G401.6 (cell line): Measurements from ENCODE around the gene UBE2U.

Experiments used
- FAIRE-seq: peaks from 2 replicates; lab custom pipeline; 2012; peaks lifted over from hg19 to GRCh38; lab: Jason Lieb, UNC

Gene UBE2U, protein sequence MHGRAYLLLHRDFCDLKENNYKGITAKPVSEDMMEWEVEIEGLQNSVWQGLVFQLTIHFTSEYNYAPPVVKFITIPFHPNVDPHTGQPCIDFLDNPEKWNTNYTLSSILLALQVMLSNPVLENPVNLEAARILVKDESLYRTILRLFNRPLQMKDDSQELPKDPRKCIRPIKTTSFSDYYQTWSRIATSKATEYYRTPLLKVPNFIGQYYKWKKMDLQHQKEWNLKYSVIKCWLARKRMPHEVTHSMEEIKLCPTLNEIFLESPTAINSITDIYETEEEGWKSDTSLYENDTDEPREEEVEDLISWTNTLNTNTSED

DNA sequence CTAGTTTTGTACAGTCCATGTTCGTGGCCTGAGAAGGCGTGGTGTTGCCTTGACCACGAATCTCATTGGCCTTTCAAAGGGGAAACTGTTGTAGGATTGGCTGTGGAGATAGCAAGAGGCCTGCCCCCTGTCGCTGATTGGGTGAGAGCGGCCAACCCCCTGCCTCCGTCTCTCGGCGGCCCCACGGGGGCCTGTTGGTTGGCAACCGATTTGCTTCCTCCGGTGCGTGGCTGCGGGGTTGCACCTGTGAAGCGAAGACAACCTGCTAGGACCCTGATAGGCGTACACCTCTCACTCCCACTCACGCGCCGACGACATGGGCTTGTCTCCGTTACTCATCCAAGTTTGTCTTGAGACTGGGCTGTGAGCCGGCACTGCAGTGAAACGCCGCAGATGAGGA, at the start of gene UBE2U:
TSS of gene UBE2U (plus strand) at position 204 of the 400 bp plus-strand sequence. CDS start 428 bp downstream, outside the sequence.
- no peak for FAIRE-seq

DNA sequence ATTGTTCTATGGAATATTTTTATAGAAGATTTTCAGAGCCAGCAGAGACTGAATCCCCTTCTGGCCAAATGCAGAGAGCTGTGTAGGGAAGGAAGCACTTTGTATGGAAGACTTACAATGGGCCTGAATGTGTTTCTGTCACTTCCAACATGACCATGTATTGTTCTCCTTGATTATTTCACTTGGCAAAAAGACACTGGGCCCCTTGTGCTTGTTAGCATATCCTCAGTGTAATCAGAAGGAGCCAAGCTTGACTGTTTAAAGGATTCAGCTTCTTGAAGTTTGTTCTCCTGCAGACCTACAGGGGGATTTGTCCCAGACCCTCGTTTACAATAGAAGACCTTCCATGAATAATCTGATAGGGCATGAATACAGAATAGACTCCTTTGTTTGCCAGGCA, 48.1 kb upstream of the UBE2U start:
- FAIRE-seq: no peak

DNA sequence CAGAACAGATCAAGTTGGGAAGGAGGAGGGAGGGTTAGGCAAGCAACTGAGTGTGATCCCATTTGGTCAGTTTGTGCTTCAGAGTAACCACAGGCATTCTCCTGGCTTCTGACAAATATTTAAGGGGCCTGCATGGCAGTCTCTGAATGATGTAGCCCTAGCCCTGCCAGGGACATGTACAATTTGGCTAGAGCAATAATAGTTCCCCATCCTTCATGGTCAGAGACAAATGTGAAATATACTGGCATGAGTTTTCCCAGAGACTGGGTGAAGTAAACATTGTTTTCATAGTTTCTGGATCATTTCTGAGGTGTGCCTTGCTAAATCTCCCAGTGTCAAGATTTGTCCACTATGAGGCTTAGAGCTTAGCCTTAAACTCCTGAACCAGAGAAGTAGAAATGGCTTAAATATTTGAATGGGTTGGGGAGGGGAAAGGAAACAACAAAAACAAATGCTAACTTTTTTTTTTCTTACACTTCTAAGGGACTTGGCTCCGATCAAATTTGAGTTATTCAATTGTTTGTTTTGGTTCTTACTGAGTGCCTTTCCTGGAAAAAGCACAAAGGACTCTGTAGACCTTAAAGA, 42.0 kb upstream of the UBE2U start:
- FAIRE-seq: no peak

DNA sequence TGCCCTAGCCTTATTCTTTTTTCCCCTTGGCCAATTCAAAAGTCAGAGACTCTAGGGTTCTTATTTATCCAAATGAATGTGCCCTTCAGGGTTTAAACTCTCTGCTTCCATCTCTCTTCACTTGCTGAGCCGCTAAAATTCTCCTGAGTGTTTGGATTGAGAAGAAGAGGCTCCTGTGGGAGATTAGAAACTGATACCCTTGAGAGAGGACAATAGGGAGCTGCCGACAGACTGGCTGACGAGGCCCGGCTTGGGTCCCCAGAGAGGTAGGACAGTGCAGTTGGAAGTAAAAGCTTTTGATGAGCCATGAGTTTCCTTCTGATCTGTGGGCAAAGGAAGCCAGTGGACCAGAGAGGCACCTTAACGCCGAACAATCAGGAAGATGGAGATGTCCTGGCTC, 41.3 kb upstream of the UBE2U start:
- FAIRE-seq: no peak

DNA sequence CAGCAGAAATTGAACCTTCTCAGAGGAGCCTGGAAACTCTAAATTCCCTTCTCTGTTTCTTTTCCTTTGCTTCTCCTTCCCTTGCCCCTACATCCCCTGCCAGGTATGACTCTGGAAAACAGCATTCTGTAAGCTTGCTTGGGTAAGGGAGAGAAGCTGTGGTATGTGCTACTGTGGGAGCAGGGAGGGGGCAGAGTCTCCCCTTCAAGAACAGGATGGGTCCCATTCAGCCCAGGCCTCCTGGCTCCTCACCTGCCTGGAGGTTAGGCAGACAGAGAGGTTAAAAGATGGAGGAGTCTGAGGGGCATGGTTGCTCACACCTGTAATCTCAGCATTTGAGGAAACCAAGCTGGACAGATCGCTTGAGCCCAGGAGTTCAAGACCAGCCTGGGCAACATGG, 40.6 kb upstream of the UBE2U start:
- no peak for FAIRE-seq

DNA sequence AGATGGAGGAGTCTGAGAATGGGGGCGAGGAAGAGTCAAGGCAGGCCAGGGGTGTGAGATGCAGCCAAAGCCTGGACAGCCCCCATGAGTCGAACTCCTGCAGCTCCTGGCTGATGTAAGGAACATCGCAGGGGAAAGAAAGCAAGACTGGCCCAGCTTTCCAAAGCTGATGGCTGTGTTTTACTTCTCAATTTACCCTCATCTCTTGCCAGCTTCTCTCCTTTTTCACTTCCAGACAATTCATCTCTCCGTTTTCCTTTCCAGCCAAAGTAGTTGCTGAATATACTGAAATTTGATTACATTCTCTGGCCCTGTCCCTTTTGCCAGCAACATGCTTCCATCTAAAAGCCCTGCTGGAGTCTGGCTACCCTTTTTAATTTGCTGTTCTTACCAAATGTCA, 40.0 kb upstream of the UBE2U start:
- no peak for FAIRE-seq

DNA sequence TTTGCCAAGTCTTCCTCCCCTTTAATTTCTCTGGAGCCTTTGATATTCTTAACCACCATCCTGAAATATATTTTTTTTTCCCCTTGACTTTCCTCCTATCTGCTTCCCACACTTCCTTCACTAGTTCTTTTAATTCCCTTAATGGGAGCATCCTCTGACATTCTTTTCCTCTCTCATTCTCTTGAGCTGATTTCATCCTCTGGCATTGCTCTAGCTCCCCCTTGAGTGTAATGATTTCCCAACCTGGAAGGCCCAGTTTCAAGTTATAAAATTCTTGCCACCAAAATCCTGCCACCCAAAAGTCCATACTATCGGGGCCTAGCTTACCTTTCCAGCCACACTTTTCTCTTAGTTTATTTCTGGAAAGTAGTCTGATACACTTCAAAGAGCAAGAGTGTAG, 39.5 kb upstream of the UBE2U start:
- no peak for FAIRE-seq

DNA sequence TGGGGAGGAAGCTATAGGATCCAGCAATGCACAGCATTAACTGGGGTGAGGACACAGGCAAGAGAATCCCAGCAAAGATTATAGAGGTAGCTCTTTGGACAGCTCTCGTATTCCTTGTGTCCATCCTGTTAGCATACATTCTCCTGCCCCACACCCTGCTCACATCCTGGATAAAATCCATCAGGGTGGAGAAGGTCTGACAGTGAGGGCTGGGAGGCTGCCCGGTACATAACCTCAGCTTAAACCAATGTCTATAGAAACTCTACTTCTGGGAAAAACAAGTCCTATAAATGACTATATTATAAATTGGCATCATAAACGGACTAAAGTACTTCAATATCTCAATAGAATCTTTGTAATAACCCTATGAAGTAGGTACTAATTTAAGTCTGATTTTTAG, 36.8 kb upstream of the UBE2U start:
- no peak for FAIRE-seq

DNA sequence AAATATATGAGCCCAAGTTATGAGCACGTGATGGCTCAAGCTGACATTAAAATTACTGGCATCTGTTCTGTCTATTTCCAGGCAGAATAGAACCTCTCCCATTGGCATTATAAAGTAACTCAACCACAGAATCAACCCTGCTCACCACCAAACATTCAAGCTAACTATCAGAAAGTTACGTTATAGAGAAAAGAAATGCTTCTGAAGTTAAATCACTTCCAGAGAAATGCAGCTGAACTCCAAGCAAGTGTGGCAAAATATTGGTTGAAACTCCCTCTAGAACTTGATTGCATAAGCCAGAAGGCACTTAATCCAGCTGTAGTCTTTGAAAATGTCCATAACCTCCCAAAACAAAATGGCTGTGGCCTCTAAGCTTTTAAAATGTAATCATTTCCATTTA, 36.2 kb upstream of the UBE2U start:
- no peak for FAIRE-seq

DNA sequence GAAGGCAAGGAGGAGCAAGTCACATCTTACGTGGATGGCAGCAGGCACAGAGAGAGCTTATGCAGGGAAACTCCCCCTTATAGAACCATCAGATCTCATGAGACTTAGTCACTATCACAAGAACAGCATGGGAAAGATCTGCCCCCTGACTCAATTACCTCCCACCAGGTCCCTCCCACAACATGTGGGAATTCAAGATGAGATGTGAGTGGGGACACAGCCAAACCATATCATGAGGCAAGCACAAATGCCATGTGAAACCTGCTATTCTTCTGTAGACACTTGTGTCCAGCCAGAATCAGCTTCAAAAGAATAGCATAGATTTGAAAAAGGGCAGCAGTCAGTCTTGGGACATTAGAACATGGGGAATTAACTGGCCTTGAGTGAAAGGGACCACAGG, 32.2 kb upstream of the UBE2U start:
- no peak for FAIRE-seq

DNA sequence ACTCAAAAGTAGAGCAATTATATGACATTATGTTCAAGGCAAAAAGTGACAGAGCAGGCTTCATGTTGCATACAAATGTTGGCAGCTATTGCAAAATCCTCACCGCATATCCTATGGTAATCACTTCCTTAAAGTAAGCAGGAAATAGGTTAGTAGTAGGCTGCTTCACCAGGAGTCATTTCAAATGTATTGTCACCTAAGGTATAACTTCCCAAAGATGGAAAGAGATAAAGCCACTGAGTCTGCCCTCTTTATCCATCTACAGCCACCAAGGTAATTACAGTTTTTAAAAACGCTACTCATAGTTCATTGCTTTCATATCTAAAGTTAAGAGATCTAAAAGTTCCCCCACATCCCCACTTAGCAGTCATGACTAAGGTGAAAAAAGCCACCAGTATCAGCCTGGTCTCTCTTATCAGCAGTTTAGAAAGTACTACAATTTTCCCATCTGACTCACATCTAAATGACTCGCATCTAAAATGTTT, 31.6 kb upstream of the UBE2U start:
- FAIRE-seq: no peak

DNA sequence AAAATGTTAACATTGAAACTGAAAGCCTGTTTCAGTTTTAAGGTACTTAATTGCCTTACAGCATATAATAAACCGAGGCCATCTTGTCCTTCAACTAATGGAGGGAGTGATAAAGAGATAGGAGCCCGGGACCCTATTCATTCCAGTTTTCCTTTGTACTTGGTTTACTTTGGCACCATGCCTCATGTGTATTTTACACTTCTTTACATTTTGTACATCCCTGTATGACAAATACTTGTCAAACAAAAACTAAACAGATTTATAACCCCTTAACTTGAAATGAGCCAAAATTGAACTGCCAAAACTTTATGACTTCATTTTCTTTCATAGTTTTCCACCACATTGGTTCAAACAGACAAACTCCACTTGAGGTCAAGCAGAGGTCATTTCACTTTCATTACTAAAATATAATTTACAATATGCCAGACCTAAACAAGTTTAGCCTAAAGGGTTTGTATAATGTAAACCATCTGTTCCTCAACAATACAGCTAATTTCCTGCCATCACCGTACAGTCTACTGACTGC, 30.9 kb upstream of the UBE2U start:
- no peak for FAIRE-seq

DNA sequence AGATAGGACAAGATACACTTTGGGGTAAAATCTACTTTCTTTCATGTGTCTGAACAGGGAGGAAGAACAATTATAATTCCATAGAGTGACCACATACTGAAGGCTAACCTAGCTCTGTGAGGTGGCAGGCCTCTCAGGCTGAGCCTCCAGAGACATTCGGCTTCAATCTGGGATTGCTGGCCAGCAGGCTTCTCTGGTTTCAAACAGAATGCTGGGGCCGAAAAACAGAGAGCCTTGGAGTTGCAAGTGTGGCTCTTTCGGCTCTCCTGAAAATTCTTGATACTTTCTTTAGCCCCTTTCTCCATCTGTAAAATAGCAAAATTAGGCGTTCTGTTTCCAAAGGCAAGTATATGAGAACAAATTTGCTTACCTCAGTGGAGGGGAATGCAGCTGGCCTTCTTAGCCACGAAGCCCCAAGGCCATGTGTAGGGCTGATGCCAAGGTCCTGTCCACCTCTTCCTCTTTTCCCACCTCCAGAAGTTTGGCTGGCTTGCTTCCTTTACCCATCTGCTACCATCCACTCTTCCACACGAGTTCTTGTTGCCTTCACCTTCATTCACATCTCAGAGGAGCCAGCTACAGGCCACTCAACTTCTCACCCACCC, 30.0 kb upstream of the UBE2U start:
- no peak for FAIRE-seq

DNA sequence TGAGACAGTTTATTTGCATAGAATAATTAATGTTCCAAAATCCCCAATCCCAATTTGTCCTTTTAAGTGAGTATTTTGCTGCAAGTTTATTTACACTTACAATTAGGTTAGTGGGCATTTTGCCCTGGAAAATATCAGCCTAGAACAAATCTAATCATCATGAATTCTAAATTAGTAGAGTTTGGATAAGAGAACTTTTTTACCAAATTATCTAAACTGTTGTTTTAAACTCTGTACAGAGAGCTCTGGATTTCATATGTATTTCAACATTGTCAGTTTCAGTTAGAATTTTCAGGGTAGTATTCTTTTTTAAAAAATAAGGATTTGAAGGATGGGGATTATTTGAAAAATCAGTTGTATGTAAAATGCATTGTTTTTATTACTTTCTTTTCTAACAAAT, 27.8 kb upstream of the UBE2U start:
- FAIRE-seq: no peak

DNA sequence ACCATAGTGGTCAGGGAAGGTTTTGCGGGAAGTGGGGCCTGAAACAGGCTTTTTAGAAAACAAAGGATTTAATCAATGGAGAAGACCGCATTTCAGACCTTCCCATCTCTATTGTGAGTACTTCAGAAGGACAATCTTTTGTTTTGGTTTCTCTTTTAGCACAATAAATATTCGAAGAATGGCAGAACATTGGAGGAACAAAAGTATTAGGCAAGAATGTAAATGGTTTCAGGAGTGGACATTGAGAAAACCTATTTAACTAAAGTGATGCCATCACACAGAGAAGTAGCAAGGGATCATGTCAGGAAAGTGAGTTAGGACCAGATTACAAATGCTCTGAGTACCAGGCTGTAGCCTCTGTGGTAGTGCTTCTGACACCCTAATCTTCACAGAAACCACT, 26.8 kb upstream of the UBE2U start:
- no peak for FAIRE-seq

DNA sequence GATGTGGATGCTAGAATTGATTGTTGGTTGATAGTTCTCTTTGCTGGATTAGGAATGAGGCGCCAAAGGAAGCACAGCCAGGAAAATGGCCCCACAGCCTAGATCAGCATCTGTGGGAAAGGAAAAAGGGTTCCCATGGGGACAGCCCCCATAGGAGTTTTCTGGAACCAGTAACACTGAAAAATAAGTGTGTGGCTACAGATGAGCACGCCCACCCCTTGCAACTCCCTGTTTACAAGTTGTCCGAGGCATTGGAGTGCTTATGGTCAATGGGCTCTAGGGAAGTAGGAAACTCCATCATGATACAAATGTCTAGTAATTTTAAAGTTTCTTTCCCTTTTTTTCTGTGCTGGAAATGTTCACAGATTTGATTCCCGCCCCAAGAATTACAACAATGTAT, 23.8 kb upstream of the UBE2U start:
- no peak for FAIRE-seq

DNA sequence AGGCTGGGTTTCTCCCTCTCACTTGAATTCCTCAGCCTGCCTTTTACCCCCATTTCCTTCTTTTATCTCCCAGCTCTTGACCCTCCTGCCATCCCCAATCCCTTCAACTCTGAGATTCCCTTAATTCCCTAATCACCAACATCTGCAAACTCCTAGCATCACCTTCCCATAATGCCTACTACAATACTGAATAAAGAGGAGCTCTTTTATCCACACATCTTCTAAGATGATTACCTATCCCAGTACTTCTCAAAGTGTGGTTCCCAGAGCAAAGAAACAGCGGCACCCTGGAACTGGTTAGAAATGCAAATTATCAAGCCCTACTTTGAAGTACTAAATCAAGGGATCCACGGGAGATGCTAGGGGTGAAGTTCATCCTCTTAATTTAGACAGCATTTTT, 21.2 kb upstream of the UBE2U start:
- FAIRE-seq: no peak

DNA sequence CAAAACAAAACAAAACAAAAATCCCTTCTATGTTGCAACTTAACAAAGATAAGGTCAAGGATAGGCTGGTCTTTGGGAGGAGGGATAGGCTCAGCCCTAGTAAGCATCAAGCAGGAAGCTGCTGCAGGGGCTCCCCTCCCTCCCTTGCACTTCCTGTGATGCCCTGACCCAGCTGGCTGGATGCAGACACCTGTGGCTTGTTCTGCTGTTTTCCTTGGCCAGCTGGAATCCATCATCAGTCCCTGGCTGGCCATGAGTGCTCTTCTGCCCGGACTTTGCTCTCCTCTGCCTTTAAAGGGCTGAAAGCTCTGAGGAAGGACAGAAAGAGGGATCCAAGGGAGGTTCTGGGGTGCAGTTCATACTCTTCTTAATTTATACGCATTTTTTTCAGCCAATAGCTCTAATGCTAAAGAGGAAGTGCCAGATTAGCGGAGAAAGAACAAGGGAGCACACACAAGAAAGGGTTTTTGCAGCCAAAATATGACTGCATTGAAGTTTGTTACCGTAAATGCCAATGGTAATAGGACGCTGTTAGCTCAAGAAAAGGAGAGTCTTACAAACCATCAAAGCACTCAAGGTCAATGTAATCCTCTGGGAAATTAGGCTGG, 19.9 kb upstream of the UBE2U start:
- FAIRE-seq: no peak

DNA sequence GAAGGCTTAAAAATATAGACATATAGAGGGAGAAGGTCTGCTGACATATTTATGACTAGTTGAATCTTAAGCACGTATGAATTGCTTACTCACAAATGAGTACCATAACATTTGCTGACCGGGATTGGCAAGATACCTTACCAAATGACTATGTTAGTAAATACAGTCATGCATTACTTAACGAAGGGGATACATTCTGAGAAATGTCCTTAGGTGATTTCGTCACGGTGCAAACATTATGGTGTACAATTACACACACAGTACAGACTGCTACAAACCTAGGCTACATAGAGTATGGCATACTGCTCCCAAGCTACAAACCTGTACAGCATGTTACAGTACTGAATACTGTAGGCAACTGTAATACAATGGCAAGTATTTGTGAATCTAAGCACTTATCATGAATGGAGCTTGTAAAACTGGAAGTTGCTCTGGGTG, 19.4 kb upstream of the UBE2U start:
- FAIRE-seq: no peak

DNA sequence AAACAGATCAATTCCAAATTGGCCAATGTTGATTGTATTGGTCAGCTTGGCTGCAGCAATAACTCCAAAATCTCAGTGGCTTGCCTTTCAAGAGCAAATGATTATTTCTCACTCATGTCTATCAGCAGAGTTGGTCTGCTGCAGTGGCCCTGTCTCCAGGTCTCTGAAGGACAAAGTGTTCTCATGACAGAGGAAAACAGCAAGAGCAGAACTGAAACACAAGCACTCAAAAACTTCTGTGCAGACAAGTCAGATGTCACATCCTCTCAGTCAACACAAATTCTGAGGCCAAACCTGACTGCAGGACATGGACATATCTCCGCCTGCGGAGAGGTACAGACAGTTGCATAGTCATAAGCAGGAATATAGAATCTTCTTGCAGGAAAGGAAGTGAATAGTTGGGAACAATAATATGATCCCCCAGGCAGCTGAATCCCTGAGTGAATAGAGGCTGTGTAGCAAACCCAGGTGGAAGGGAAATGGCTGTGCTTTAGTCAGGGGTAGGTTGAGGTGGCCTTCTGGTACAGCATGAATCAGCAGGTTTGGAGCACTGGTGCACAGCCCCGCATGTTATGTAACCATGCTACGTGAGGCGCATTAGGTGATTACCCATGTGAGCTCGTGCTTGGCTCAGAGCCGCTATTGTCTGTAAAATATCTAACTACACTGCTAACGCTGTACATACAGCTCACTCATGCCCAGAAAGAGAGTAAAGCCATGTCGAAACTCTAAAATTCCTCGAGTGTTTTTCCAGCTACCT, 17.1 kb upstream of the UBE2U start:
- FAIRE-seq: no peak

DNA sequence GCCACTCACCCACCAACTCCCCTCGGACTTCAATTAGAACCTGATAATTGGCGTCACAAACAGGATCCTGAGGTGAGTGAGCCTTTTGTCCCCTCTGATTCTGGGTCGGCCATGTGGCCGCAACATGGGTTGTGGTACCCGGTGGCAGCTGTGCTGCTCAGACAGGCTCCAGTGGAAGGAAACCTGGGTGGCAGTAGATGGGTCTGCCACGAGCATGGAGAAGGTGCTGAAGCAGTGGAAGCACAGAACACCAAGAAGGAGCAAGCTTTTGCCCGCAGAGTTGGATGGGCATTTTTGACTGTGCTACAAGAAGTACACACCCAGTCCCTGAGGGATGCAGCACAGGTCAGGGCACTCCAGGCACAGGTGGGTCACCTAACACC, 16.5 kb upstream of the UBE2U start:
- no peak for FAIRE-seq

DNA sequence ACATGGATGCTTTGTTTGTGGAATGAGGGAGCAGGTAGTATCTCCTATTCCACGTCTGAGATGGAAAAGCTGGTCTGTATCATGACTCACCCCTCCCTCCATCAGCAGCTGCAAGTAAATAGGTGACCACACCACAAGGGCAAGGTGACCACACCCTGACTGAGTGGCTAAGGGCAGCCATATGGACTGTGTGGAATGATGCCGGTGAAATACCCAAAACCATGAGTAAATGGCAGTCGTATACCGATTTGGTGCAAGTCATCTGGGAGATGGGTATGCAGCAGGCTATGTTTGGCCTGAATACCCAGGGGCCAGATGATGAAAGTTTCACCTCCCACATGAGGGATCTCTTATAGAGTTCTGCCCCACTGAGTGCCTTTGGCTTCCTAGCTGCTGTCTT, 15.8 kb upstream of the UBE2U start:
- FAIRE-seq: no peak
